Upper lobe of left lung (tissue), 6 donors: ENCODE measurements around the gene TRIM27. TPM values are rescaled to one million over a fixed set of nuclear protein-coding genes. Genes with fewer than 3 reads are reported as not detected.
A peak's percentile ranks its signal among the peaks of the same experiment; 100 is the strongest.

Experiments used
- ATAC-seq, 2 donors: fragments of 200-7000 bp; cut with Tn5 transposase; one replicate each; pipeline ENCODE4 v1.9.1; 2022; ENCODE audit warnings: mild to moderate bottlenecking in 2 of 2, moderate library complexity in 2 of 2; ENCODE audit not compliant: low FRiP score in 2 of 2
- DNase-seq, 2 donors: peaks; one replicate each; pipeline ENCODE4 v3.0.0-alpha.2; 2019 to 2020
- H3K27ac ChIP-seq, 4 donors: fragments of 200-600 bp; sonication (generic); one replicate each; pipeline ENCODE4 v1.5.1; 2016 to 2019
- H3K27me3 ChIP-seq, 4 donors: fragments of 200-600 bp; sonication (generic); one replicate each; pipeline ENCODE4 v1.5.1; 2017 to 2019
- H3K36me3 ChIP-seq, 4 donors: fragments of 200-600 bp; sonication (generic); one replicate each; pipeline ENCODE4 v1.5.1; 2016 to 2019
- H3K4me1 ChIP-seq, 4 donors: fragments of 200-600 bp; sonication (generic); one replicate each; pipeline ENCODE4 v1.5.1; 2018 to 2019
- H3K4me3 ChIP-seq, 4 donors: fragments of 200-600 bp; sonication (generic); one replicate each; pipeline ENCODE4 v1.5.1; 2017 to 2019; ENCODE audit warnings: mild to moderate bottlenecking in 2 of 4, moderate library complexity in 1 of 4
- H3K9me3 ChIP-seq, 4 donors: fragments of 200-600 bp; sonication (generic); one replicate each; pipeline ENCODE4 v1.5.1; 2018 to 2019
- CTCF ChIP-seq, 6 experiments: fragments of 450-650 bp in 4 of 6; fragments of 200-600 bp in 2 of 6; sonication (generic) in 2 of 6; IDR thresholded peaks; one replicate each; pipeline ENCODE4 v1.5.1; 2016 to 2019; ENCODE audit warnings: antibody characterized with exemption in 6 of 6
- EP300 ChIP-seq, 4 donors: sonication (generic); formaldehyde crosslinking; IDR thresholded peaks; one replicate each; pipeline ENCODE4 v1.5.1; 2017; ENCODE audit warnings: antibody characterized with exemption in 4 of 4, control low read depth in 2 of 4
- POLR2A ChIP-seq, 4 donors: fragments of 450-650 bp; IDR thresholded peaks; one replicate each; pipeline ENCODE4 v1.5.1; 2016 to 2017; ENCODE audit warnings: antibody characterized with exemption in 4 of 4, mild to moderate bottlenecking in 2 of 4
- POLR2AphosphoS5 ChIP-seq, 2 donors: sonication (generic); formaldehyde crosslinking; IDR thresholded peaks; one replicate each; pipeline ENCODE4 v1.5.1; 2017; ENCODE audit warnings: antibody characterized with exemption in 2 of 2
- WGBS, 2 donors: methylation state at CpG; one replicate each; pipeline ENCODE4 v1.1.5; 2017 to 2018; 5-methylcytosine and 5-hydroxymethylcytosine counted together
- total RNA-seq, 6 donors: library from RNA; depleted of rRNA in 4 of 6; stranded (reverse); fragments of >200 nt in 4 of 6; gene quantifications; one replicate each; pipeline versions ENCODE4 v1.1.0 to v1.2.1, GENCODE V29; 2016 to 2021
- donor health status: DM: no; HTN: no; CAD: no; lungs with moderate emphysema.
- donor health status: DM: no; HTN: yes; CAD: no; lungs with severe emphysema.

Gene TRIM27
- total RNA-seq, 6 donors from 2014 or later = 45.8 to 90.1 (median 55.5) TPM

- Histone ChIP-seq H3K4me3 (no peak overlapping the region), H3K27ac (no peak overlapping the region), H3K4me1 (peaks cover 0 to 6% (median 3%) of the 10 kb centered on the region in 4 donors), H3K27me3 (no peaks in the 10 kb centered on the region), H3K36me3 (no peaks in the 10 kb centered on the region), H3K9me3 (no peaks in the 10 kb centered on the region)
- ATAC-seq = no peak
- WGBS, 2 donors = 65 to 80% methylated on average over 5 of the region's 5 CpGs
- TF ChIP-seq EP300 (IDR thresholded peaks at IDR 0.05) (no peak), CTCF (IDR thresholded peaks at IDR 0.05) (no peak), POLR2A (IDR thresholded peaks at IDR 0.05) (no peak), POLR2AphosphoS5 (IDR thresholded peaks at IDR 0.05) (no peak)
- DNase-seq = no peak
These were observed 4.1 kb upstream of the TRIM27 start for GRCh38 chr6:28927846-28928245.

GRCh38 chr6:28922821-28923317, 916 bp downstream of the TRIM27 start:
- Histone ChIP-seq H3K27ac (peak overlapping the region; percentile 94 to 97 (median 96)), H3K27me3 (no peaks in the 10 kb centered on the region), H3K9me3 (no peaks in the 10 kb centered on the region), H3K4me1 (peaks cover 19 to 40% (median 27%) of the 10 kb centered on the region in 4 donors), H3K4me3 (peak overlapping the region; percentile 60 to 85 (median 80)), H3K36me3 (peaks cover 13 to 40% (median 39%) of the 10 kb centered on the region in 4 donors)
- DNase-seq = peak in 1 of 2 donors; percentile 48
- peak; percentile 52 to 75 for ATAC-seq
- 1% methylated on average over 14 to 33 of the region's 33 CpGs for WGBS, 2 donors
- TF ChIP-seq EP300 (IDR thresholded peaks at IDR 0.05) = no peak
- peak in 1 of 2 donors; percentile 6 for TF ChIP-seq POLR2AphosphoS5 (IDR thresholded peaks at IDR 0.05)

- H3K4me1 ChIP-seq = peaks cover 19 to 44% (median 27%) of the 10 kb centered on the region in 4 donors
- WGBS, 2 donors = 35 to 40% methylated on average over 10 of the region's 10 CpGs
- DNase-seq = peak in 1 of 2 donors; percentile 64
These were observed 1.6 kb downstream of the TRIM27 start for GRCh38 chr6:28922004-28922820.

GRCh38 chr6:28920281-28920680, 3.5 kb downstream of the TRIM27 start:
- WGBS, 2 donors = 96 to 100% methylated on average over 1 of the region's 1 CpG

More at GRCh38 chr6:28922004-28922820, 1.6 kb downstream of the TRIM27 start:
- Histone ChIP-seq H3K27ac (peak overlapping the region; percentile 94 to 97 (median 96)), H3K4me3 (peak overlapping the region; percentile 60 to 85 (median 80)), H3K9me3 (no peaks in the 10 kb centered on the region), H3K27me3 (no peaks in the 10 kb centered on the region), H3K36me3 (peaks cover 13 to 47% (median 44%) of the 10 kb centered on the region in 4 donors)
- ATAC-seq = peak in 1 of 2 donors; percentile 7
- TF ChIP-seq CTCF (IDR thresholded peaks at IDR 0.05) = no peak
- no peak for TF ChIP-seq POLR2A (IDR thresholded peaks at IDR 0.05)
- peak in 1 of 2 donors; percentile 32 for TF ChIP-seq POLR2AphosphoS5 (IDR thresholded peaks at IDR 0.05)
- no peak for TF ChIP-seq EP300 (IDR thresholded peaks at IDR 0.05)

More at GRCh38 chr6:28920281-28920680, 3.5 kb downstream of the TRIM27 start:
- H3K36me3 ChIP-seq = peaks cover 27 to 66% (median 61%) of the 10 kb centered on the region in 4 donors
- no peak for TF ChIP-seq CTCF (IDR thresholded peaks at IDR 0.05)
- H3K4me1 ChIP-seq = peaks cover 19 to 44% (median 27%) of the 10 kb centered on the region in 4 donors
- H3K9me3 ChIP-seq = no peaks in the 10 kb centered on the region
- ATAC-seq (no peak), DNase-seq (no peak)
- H3K4me3 ChIP-seq = no peak overlapping the region
- H3K27ac ChIP-seq = no peak overlapping the region
- H3K27me3 ChIP-seq = no peaks in the 10 kb centered on the region
